Measurements from ENCODE around the gene HEPHL1.

Gene HEPHL1

GRCh38 chr11:94024547-94024946 lies 3.4 kb downstream of the HEPHL1 start:
- no peak for DNase-seq (ENCODE audit: low read depth in 2 of 3, low spot score in 2 of 3)

GRCh38 chr11:94025690-94026394 lies 4.7 kb downstream of the HEPHL1 start:
- no peak for DNase-seq (ENCODE audit: low read depth in 2 of 3, low spot score in 2 of 3)

- DNase-seq (ENCODE audit: low read depth in 2 of 3, low spot score in 2 of 3): no peak
Observed at GRCh38 chr11:94027210-94027609, 6.1 kb downstream of the HEPHL1 start.

GRCh38 chr11:94028436-94028835 lies 7.3 kb downstream of the HEPHL1 start:
- no peak for DNase-seq (ENCODE audit: low read depth in 2 of 3, low spot score in 2 of 3)

- no peak for DNase-seq (ENCODE audit: low read depth in 2 of 3, low spot score in 2 of 3)
Observed at GRCh38 chr11:94030059-94030458, 8.9 kb downstream of the HEPHL1 start.

- no peak for DNase-seq (ENCODE audit: low read depth in 2 of 3, low spot score in 2 of 3)
Observed at GRCh38 chr11:94031625-94032024, 10.5 kb downstream of the HEPHL1 start.

GRCh38 chr11:94032066-94032465 lies 10.9 kb downstream of the HEPHL1 start:
- no peak for DNase-seq (ENCODE audit: low read depth in 2 of 3, low spot score in 2 of 3)

- DNase-seq (ENCODE audit: low read depth in 2 of 3, low spot score in 2 of 3): no peak
Observed at GRCh38 chr11:94032725-94033124, 11.6 kb downstream of the HEPHL1 start.

- no peak for DNase-seq (ENCODE audit: low read depth in 2 of 3, low spot score in 2 of 3)
Observed at GRCh38 chr11:94034207-94034606, 13.1 kb downstream of the HEPHL1 start.

GRCh38 chr11:94036096-94036495 lies 14.9 kb downstream of the HEPHL1 start:
- DNase-seq (ENCODE audit: low read depth in 2 of 3, low spot score in 2 of 3): no peak

- DNase-seq (ENCODE audit: low read depth in 2 of 3, low spot score in 2 of 3): no peak
Observed at GRCh38 chr11:94043241-94043640, 22.1 kb downstream of the HEPHL1 start.

- no peak for DNase-seq (ENCODE audit: low read depth in 2 of 3, low spot score in 2 of 3)
Observed at GRCh38 chr11:94046796-94047195, 25.6 kb downstream of the HEPHL1 start.

GRCh38 chr11:94048032-94048709 lies 27.0 kb downstream of the HEPHL1 start:
- DNase-seq (ENCODE audit: low read depth in 2 of 3, low spot score in 2 of 3): no peak

GRCh38 chr11:94049351-94049750 lies 28.2 kb downstream of the HEPHL1 start:
- DNase-seq (ENCODE audit: low read depth in 2 of 3, low spot score in 2 of 3): no peak

- no peak for DNase-seq (ENCODE audit: low read depth in 2 of 3, low spot score in 2 of 3)
Observed at GRCh38 chr11:94058630-94059029, 37.5 kb downstream of the HEPHL1 start.

- no peak for DNase-seq (ENCODE audit: low read depth in 2 of 3, low spot score in 2 of 3)
Observed at GRCh38 chr11:94059065-94059464, 37.9 kb downstream of the HEPHL1 start.

- DNase-seq (ENCODE audit: low read depth in 2 of 3, low spot score in 2 of 3): no peak
Observed at GRCh38 chr11:94060401-94060800, 39.2 kb downstream of the HEPHL1 start.

GRCh38 chr11:94062360-94062759 lies 41.2 kb downstream of the HEPHL1 start:
- no peak for DNase-seq (ENCODE audit: low read depth in 2 of 3, low spot score in 2 of 3)

GRCh38 chr11:94066901-94067429 lies 45.8 kb downstream of the HEPHL1 start:
- no peak for DNase-seq (ENCODE audit: low read depth in 2 of 3, low spot score in 2 of 3)

GRCh38 chr11:94068764-94069163 lies 47.6 kb downstream of the HEPHL1 start:
- no peak for DNase-seq (ENCODE audit: low read depth in 2 of 3, low spot score in 2 of 3)

- no peak for DNase-seq (ENCODE audit: low read depth in 2 of 3, low spot score in 2 of 3)
Observed at GRCh38 chr11:94077552-94078293, 56.6 kb downstream of the HEPHL1 start.

GRCh38 chr11:94084164-94084563 lies 63.0 kb downstream of the HEPHL1 start:
- DNase-seq (ENCODE audit: low read depth in 2 of 3, low spot score in 2 of 3): no peak

Measured in activated CD8-positive, alpha-beta memory T cell treated with anti-CD3 and anti-CD28 coated beads for 48 hours (primary cell).